Eye (tissue), 1 donor: ENCODE measurements around the gene NUDT14.

Experiments used
- DNase-seq: peaks from one replicate; pipeline ENCODE4 v3.0.0-alpha.2; 2015

Gene NUDT14

DNA sequence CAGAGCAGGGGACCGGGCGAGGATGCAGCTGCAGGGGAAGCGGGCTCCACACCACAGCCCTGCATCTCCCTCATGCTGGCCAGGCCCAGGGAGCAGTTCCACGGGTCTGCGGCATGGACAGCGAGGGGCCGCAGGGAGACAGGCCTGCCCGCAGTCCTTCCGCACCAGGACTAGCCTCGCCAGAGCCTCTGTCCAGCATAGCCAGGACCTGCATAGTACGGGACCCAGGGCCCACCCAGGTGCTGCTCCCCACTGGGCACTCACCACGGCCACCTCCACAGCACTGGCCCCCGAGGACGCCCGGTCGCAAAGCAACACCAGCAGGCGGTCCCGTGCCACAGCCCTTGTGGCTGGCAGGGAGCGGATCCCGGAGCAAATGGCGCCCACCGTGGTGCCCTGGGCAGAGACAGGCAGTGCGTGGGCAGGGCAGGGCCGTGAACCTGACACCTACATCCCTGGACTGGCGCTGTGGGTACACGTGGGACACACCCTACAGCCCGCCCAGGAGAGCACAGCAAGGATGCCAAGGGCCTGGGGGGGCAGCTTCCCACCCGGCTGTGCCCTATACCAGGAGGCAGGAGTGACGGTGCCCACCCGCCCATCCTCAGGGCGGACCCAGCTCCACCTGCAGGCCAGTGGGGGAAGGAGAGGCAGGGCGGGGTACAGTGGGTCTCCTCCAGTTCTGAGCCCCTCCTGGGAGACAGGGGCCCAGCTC, 36.3 kb downstream of the NUDT14 start:
- no peak for DNase-seq

DNA sequence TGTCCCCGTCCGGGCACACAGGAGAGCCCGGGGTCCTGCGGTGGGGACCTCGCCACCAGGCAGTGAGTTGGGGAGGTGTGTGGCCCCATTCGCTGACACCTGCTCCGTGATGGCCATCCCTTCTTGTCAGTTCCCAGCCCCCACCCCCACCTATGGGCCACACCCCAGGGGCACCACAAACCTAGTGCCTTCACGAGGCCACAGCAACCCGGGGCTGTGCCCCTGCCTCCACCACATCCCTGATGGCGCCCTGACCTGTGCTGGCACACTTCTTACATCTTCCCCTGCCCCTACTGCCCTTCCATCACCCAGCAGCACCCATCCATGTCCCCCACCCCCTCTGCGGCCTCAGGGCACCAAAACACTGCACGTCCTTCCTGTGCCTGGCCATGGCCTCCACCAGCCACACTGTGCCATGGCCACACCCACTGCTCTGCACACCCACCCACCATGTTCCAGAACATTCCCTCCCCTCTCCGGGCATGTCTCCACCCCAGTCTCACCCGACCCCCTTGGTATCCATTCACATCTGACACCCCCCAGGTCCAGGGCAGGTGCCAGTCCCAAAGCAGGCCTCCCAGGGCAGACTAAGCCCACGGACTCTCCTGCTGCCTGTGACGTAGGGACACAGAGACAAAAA, 37.0 kb downstream of the NUDT14 start:
- DNase-seq: no peak

DNA sequence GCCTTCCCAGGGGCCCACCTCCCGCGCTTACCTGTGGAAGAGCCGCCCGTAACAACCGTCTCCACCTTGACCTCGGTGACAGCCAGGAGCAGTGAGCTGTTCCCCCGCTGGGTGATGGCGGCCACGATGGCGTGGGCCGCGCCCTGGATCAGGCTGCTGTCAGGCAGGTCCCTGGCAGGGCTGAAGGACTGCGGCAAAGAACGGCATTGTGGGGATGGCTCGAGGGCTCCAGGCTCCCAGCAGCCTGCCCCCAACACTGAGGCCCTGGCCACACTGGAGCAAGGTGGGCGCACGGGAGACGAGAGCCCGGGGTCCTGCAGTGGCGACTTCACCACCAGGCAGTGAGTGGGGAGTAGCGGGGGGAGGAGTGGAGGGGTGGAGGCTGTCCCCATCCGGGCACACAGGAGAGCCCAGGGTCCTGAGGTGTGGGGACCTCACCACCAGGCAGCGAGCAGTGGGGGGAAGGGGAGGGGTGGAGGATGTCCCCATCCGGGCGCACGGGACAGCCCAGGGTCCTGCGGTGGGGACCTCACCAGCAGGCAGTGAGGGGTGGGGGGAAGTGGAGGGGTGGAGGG, 37.6 kb downstream of the NUDT14 start:
- no peak for DNase-seq

DNA sequence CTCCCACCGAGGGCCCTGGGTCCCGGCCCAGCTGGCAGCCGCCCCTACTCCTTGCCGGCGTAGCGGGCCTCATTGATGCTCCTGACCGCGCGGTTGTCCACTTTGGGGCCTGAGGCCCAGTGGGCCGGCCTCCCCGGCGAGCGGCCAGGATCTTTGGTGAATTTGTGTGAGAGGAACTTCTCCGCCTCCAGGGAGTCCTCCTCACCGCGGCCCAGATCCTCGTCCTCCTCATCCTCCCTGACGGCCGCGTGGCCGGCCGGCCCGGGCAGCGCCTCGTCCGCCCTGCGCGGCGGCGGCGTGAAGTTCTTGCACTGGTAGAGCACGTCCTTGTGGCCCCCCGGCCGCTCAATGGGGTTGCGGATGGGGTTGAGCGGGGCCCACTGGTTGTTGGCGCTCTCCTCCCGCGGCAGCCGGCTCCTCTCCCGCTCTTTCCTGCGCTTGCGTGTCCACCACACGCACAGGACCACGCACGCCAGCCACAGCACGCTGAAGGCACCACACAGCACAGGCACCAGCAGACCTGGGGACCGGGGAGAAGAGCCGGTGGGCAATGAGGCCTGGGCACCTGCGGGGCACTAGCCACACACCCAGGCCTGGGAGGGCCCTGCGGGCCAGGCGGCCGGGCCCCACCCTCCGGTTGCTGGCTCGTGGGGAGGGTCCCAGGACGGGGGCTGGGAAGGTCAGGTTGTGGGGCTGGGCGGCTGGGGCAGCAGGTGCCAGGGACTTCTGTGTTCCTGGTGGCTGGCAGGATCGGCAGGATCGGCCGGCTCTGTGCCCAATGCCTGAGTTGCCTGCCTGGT, 38.3 kb downstream of the NUDT14 start:
- DNase-seq: no peak

DNA sequence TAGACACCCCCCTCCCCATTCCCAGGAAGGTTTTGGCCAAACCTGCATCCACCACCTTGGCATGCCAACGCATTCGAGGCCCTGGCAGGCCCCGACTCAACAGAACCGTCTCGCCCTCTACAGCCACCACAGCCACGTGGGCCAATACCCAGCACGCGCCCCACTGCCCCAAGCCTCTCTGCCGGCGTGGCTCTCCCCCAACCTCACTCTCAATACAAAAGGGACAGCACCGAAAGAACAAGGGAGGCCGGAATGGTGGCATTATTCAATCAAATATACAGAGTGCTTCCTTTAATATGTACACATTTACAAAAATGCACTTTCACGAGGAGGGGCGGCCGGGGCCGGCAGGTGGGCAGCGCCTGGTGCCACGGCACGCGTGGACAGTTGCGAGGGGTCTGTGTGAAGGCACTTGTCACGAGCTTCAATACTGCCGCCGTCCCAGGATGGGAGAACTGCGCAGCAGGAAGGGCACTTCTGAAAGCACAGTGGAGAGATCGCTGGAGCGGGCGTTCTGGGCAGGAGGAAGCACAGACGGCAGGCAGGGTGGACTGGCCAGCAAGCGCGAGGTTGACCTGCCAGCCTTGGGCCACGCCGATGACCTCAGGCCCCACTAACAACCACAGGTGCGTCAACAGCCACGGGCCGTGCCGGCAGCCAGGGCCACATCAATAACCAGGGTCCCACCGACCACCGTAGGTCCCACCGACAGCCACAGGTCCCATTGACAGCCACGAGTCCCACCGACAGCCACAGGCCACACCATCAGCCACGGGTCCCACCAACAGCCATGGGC, 39.4 kb downstream of the NUDT14 start:
- no peak for DNase-seq

DNA sequence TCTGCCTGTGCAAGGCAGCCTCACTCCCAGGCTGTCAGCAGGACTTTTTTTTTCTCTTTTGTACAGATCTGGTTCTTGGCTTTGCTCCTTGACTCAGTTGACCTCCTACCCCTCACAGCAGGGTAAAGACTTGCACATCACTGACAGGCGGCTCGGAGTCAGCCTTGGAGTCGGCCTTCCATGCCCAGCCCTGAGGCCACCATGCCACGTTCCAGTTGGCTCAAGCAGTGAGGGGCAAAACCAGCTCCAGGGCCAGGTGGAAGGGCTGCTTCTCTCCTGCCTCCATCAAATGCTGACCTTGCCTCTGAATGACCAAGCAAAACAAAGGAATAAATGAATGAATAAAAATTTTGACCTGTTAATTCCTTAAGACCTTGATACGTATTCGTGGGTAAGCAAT, 40.1 kb downstream of the NUDT14 start:
- no peak for DNase-seq

DNA sequence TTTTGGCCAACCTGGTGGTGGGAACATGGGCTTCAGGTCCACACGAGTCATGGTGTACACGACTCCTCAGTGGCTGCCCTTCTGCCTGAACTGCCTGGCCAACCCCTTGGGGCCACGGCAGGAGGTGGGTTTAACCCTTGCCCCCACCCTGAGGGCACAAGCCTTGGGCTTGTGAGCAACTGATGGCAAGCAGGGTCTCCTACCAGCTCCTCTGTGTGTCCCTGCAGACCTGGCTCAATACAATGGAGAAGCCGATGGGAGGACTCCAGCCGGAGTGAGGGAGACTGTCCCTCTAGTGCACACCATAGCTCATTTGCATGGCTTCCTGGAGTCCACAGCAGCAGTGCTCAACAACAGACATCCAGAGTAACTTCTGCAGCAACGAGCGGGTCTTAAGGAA, 40.5 kb downstream of the NUDT14 start:
- DNase-seq: no peak

DNA sequence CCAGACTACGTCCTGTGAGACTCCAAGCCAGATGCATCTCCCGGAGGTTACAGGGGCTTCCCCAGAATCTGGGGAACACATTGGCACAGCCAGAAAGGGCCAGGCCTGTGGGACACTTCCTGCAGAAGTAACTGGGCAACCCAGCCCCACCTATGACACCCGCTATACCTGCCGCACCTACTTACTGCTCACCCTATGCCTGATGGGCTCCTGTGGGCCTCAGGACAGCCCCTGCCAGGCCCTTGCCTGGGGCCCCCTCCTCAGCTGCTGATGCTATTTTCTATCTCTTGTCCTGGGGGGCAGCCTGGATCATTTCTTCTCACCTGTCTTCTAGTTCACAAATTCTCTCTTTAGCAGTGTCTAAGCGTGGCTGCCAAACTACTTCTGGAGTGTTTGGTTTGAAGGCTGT, 41.3 kb downstream of the NUDT14 start:
- no peak for DNase-seq

DNA sequence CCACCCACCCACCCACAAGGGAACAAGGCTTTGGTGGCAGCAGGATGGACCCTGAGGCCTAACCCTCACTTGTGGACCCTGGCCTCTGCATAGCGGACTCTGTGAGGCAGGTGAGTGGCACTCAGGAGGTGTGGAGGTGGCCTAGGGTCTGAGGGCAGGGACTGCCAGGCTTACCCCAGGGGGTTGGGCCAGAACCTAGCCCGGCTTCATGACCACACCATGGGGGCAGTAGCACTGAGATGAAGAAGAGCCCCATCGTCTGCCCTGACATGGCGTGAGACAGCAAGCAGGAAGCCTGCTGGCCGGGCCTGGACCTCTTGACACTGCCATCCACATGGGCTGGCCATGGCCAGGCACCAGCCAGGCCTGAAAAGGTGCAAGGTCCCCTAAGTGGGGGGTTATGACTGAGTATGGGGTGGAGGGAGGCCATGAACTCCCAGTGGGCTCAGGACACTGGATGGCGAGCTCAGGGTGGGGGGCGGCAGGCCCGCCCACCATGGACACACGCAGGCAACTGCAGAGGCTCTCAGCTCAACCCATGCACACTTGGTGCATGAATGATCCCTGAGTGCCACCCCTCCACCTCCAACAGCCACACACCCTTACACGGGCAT, 41.8 kb downstream of the NUDT14 start:
- DNase-seq: no peak

DNA sequence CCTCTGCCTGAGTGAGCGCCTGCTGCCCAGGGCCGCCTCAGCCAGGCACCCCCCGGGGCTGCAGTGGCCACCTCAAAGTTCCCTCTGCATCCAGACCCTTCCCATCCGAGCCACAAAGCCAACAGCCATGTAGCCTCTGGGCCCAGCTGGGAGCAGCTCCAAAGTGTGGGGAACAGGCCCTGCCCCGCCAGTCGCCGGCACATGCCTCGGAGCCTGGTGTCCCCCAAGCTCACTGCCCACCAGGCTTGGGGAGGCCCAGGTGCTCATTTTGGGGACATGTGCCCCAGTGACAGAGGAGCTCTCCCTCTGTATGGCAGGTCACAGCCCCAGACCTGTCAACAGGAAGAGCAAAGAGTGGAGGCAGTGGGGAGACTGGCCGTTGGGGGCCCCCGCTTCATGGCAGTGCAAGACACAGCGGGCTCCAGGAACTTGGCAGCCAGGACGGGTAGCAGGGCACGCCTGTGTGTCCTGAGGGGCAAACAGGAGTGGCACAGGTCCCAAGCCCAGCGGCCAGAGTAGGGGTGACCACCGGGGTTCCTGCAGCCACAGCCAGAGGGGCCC, 42.5 kb downstream of the NUDT14 start:
- DNase-seq: no peak

DNA sequence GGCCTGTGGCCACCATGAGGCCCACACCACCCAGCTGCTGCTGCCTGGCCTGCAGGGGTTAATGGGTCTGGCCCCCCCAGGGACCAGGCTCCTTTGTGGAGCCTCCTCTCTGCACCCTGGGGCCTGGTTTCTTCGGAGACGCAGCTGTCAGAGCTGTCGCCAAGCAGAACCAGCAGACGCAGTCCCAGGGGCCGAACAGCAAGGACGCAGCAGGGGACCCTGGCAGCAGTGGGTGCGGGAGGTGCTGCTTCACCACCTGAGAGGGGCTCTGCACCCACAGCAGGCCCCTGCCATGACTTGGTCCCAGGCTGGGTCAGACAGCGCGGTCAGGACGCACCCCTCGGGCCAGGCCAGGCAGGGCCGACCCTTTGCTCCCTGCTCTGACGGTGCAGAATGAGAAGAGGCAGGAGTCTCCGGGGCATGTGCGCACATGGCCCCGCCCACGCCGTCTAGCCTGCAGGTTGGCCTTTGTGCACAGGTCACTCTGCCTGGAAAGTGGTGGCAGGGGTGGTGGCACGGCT, 43.0 kb downstream of the NUDT14 start:
- DNase-seq: no peak

DNA sequence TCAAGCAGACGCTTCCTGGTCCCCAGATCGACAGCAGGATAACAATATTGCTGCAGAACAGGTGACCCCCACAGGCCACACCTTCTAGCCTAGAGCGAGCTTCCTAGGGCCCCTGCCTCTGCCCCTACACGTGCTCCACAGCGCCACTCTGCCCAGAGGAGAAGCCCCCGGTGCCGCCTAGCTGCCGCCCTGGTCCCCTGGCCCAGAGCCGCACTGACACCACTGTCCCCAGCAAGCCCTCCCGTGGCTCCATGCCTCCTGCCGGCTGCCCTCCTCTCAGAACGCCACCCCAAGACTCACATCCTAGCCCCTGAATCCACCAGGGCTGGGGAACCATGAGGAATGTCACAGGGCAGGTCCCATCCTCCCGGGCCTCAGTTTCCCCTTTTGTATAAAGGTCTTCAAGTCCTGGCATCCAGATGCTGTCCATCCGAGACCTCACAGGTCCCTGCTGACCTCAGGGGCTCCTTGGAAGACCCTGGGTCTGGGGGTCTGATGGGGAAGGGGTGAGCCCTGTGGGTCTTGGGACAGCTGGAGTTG, 43.6 kb downstream of the NUDT14 start:
- no peak for DNase-seq

DNA sequence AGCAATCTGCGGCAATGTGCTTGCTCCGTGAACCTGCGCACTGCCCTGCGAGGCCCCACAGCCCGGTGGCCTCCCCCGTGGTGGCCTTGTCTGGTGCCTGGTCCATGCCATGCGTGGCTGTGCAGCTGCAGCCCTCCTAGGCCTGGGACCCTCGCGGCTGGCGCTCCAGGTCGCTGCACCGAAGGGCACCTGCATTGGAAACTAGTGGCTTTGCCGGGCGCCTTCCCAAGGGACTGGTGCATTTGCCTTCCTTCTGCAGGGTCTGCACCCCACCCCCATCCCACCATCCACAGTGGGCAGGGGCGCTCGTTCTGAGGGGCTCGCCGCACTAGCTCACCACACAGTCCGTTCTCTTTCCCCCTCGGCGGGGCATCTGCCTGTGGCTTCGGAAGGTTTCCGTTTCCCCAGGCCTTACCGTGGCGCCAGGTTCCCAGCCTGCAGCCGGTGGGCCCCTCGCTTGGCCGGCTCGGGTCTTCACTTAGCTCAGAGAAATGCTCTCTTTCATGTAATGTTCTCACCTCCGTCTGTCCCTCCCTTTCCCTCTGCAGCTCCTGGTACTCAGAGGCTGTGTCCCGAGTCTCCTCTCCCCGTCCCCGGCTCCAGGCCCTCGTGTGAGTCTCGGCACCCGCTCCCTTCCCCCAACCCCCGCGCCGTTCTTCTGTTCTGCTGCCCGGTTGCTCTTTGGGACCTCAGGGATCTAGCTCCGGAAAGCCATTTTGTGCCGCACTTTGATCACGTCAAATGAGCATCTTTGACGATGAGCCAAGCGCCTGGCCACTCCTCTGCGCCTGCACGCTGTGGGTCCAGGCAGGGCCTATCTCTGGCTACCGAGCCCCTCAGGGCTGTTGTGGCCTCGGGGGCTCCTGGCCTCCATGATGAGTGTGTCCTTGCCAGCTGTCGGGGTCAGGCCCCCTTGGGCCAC, 44.5 kb downstream of the NUDT14 start:
- DNase-seq: no peak

DNA sequence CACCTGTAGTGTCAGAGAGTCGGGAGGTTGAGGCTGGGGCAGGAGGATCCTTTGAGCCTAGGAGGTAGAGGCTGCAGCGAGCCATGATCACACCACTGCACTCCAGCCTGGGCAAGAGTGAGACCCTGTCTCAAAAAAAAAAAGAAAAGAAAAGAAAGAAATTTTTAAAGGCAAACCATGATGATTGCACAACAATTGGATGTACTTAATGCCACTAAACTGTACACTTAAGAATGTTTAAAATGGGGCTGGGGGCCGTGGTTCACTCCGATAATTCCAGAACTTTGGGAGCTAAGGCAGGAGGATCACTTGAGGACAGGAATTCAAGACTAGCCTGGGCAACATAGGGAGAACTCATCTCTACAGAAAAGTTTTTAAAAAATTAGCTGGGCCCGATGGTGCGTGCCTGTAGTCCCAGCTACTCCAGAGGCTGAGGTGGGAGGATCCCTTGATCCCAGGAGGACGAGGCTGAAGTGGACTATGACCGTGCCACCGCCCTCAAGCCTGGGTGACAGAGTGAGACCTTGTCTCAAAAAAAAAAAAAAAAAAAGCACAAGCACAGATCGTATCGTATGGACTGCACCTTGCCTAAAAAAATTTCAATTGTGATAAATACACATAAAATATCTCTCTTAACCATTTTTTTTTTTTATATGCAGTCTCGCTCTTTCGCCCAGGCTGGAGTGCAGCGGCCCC, 45.3 kb downstream of the NUDT14 start:
- DNase-seq: no peak

DNA sequence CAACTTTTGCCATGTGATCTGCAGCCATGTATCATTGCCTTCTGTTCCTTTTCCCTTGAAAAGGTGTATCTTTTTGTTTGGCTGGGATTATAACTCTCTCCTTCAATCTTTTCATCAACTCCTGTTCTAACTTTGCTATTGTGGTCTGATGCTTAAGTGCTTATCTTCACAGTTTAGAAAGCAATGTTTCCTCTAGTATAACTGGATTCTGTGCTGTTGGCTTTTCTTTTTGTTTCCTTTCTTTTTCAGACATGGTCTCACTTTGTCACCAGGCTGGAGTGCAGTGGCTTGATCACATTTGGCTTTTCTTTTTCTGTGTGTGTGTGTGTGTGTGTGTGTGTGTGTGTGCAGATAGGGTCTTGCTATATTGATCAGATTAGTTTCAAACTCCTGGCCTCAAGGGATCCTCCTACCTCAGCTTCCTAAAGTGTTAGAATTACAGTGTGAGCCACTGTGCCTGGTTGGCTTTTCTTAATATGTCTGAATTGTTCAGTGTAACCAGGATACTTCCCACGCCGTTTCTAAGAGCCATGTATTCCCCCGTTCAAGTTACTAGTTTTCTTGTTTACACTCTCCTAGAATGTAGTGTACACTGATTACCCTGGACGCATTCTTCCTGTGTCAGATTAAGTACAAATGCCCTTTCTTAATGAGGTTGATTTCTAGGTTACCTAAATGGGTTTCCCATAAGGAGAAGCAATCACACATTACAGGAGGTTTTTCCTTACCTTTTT, 48.0 kb downstream of the NUDT14 start:
- DNase-seq: no peak

DNA sequence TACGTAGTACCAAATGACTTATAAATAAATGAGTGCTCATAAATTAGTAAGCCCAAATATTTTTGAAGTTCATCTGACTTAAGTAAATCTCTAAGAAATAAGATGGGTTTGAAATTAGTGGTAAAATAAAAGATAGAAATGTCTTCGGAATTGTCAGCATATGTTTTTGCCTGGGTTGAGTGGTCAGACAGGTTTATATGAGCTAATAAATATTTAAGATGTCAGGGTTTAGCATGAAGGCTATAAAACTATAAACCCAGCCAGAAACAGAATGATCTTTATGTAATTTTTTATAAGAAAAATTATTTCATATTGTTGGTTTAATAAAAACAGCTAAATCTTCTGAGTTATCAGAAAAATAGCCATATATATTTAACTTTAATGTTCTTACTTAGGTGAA, 49.9 kb downstream of the NUDT14 start:
- DNase-seq: no peak

DNA sequence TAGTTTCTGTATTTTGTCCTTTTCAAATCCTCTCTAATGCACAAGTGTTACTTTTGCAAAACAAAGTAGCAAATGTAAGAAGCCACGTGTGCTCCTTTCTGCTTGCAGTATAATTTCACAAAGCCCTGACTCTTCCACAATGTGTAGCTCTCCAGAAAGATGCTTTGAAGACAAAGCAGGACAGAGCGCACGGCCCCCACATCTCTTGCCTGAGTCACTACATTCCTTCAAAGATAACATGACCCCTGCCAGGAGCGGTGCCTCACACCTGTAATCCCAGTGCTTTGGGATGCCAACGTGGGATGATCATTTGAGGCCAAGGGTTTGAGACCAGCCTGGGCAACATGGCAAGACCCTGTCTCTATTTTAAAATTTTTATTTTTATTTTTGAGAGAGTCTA, 53.1 kb downstream of the NUDT14 start:
- no peak for DNase-seq

DNA sequence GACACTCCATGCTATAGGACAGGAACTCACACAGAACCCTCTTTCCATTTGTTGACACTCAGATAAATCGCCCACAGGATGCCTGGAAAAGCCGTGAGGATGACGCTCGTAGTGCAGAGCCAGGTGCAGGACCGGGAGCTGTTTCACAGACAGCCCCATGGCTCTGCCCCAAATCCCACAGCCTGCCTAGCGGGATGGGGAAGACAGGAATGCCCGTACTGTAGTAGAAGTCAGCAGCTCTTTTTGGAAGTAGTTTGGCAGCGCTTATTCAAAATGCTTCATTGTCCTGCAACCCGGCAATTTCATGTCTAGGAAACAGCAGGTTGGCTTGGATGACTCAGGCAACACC, 54.2 kb downstream of the NUDT14 start:
- no peak for DNase-seq
